ENCODE results near the gene C6orf118.

- TF ChIP-seq POLR2A (IDR thresholded peaks at IDR 0.05; ENCODE audit: low read depth, low read length) = no peak
- TF ChIP-seq EZH2 (IDR thresholded peaks at IDR 0.05; ENCODE audit: borderline replicate concordance, low read depth, low read length, severe bottlenecking) = no peak
- no peak for TF ChIP-seq CTCF (IDR thresholded peaks at IDR 0.05; ENCODE audit: extremely low read depth in 1 of 2, insufficient read depth in 1 of 2, low read depth in 1 of 2, low read length in 2 of 2)
These were observed 8.3 kb upstream of the C6orf118 start for GRCh38 chr6:165317723-165318122.

Measured in endothelial cell of umbilical vein (primary cell).